ENCODE measurements around the gene TIMM23.
A peak's percentile ranks its signal among the peaks of the same experiment; 100 is the strongest.
"Not testable (repeated sequence)": the region's sequence is repeated elsewhere in the genome, so short reads cannot be mapped to it uniquely, and the experiment has no call there.

Gene TIMM23

DNA sequence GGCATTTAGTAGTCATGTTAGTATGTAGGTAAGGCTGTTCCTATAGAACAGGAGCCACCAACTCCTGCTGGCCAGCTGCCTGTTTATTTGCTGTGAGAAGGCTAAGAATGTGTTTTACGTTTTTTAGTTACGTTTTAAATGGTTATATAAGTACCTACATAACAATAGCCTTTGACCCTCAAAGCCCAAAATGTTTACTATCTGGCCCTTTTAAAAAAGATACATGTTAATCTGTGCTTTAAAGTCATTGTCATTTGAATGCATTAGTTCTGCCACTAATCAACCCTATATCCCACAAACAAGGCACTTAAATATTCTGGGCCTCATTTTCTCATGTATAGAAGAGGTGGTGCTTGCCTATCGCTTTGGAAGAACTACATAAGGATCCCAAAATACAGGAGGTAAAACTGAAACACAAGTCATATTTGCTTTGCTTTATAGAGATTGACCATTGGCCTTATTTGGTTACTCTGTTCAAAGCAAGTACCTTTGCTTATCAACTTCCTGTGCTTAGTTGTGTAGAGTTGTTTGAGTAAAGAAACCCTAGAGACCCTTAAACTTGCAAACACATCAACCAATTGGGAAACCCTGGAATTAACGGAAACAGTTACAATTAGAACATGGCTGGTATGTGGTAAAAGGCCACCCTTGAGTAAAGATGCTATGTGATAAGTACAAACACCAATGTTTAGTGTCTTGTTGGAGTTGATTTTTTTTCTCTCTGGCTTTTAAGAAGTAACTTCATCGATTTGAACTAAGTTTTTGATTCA is 25.9 kb downstream of the TIMM23 start:
- DNase-seq, result no peak

DNA sequence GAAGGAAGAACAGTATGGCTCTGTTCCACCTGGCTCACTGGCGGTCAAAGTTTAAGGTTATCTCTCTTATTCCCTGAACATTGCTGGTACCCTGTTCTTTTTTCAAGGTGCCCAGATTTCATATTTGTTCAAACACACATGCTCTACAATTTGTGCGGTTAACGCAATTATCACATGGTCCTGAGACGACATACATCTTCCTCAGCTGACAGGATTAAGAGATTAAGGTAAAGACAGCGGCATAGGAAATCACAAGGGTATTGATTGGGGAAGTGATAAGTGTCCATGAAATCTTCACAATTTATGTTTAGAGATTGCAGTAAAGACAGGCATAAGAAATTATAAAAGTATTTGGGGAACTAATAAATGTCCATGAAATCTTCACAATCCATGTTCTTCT is 27.7 kb downstream of the TIMM23 start:
- DNase-seq, result not testable (repeated sequence)

DNA sequence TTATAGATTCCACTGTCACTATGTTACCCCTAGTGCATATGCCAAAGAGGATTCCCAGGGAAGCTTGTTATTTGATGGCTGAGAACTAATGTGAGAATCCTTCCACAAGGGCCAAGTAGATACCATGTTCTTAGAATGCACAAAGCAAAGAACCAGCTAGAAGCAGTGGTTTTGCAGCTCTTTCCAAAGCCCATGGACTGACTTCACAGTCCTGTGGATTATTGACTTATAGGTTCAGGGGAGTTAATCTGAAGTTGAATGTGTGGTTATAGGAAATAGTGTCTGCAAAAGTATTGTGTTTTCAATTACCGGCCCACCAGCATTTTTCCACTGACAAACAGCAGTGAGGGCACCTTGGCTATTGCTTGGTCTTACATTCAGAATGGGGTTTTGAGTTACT is 28.2 kb downstream of the TIMM23 start:
- no peak for DNase-seq

DNA sequence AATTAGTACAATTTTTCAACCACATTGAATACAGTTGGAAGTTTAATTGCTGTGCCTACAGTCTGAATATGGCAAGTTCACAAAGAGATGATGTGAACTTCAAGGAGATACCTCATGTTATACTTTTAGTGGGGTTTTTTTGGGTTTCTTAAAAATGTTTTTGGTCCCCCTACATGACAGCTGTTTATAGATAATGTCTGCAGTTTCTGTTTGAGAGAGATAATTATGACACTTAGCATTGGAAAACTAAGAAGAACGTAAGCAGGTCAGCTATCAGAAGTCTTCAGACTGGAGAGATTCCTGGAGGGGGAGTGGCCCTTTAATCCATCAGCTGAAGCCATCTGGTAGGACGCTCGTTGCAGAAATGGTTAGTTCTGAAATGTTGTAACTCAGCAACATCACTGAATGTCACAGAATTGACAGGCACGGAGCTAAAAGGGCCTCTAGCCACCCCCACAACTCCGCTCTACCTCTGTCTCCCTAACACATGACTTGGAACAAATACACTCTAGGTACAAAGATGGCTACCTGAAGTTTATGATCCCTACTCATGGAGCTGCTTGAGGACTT is 29.0 kb downstream of the TIMM23 start:
- no peak for DNase-seq

DNA sequence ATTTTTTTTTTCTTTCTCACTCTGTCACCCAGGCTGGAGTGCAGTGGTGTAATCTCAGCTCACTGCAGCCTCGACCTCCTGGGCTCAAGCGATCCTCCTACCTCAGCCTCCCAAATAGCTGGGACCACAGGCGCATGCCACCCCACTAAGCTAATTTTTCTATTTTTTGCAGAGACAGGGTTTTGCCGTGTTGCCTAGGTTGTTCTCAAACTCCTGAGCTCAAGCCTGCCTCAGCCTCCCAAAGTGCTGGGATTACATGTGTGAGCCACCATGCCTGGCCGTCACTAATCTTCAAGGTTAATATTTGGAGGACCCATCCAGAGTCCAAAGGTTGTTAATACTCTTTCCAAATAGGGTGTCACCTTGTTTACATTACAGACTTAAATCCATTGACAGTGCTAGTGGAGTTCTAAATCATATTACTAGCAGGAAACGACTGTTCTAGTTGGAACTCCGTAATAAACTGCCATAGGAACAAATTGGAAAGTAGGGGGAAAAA is 29.9 kb downstream of the TIMM23 start:
- DNase-seq, result not testable (repeated sequence)

DNA sequence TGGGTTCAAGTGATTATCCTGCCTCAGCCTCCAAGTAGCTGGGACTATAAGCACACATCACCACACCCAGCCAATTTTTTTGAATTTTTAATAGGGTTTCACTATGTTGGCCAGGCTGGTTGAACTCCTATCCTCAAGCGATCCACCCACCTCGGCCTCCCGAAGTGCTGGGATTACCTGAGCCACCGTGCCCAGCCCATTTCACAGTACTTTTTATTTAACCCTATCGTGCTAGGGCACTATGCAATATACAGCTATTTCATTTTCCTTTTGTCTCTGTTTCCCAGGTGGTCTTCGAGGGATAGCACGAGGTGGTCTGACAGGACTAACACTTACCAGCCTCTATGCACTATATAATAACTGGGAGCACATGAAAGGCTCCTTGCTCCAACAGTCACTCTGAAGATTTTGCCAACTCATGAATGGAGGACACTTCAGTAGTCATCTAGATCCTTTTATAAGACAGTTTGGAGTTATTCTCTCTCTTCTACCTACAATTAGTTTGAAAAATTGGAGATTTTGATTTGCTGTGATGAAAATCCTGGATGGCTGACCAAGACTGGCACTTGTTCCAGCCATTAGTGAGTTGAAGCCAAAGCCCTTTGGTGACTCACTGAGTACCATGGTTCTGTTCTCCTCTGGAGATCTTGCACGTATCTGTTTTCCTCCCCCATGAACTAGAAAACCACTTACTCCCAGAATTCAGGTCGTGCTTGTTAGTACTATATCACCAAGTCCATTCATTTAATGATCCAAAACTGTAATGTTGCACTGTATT is 30.8 kb downstream of the TIMM23 start:
- no peak for DNase-seq

DNA sequence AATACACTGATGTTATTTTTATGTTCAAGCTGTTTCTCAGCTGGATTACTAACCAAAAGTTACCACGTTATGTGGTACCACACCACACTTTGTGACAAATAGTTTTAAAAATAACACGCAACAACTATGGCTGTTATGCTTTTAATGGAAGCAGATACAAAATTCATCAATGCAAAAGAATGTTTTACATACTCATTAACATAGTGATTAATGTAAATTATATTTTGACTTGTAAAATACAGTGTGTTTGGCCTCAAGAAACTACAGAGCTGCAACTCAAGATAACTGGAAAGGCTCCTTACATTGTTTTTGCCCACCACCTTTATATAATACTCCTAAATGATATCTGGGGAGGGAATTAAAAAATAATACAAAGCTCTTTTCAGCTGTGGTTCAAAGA is 32.7 kb downstream of the TIMM23 start:
- no peak for DNase-seq

DNA sequence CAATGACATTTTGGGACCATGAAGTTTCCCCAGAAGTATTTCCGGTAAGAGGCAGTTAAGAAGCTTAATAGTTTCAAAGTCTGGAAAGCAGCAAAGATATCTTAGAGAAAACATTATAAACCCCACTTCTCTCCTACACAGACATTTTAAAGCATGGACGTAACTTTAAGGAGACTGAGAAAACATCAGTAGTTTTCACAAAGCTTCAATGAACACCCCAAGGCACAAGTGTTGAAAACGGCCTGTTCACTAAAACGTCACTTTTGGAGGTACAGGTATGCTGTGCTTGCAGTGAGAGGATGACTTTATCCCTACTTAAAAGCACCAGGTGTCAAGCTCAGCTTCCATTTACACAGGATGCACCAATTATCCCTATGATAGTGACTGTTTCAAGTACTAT is 33.1 kb downstream of the TIMM23 start:
- DNase-seq, result no peak

DNA sequence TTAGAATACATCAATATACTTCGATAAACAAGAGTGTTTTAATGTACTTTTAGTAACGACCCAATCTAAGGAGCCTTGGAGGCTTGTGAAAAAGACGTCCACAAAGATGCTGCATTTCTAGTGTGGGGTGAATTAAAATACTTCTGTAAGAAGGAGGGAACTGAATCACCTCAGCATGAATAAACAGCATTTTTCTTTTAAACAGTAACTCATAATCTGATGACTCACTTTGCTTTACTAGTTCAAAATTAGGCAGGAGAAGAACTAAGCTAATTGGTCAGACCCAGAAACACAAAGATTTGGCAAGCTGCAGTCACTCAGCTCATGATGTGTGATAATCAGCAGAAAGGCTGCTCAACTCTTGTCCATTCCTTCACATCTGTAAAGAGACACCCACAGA is 33.9 kb downstream of the TIMM23 start:
- DNase-seq, result no peak

DNA sequence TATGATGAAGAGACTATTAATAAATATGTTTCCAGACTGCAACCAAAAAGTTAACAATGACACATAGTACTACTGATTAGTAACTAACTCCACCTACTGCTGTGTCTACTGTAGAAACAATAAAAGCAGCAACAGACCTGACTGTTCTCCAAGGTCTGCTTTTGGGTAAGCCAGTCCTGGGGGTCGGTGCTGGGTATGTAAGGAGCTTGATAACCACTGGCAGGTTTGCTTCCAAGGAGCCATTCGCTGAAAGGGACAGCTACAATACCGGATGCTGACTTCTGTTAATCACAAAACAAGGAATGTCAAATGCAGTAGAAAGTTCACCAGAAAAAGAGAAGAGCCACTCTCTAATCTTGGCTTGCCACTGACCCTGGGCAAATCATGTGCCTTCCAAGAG is 40.5 kb downstream of the TIMM23 start:
- DNase-seq, result no peak

DNA sequence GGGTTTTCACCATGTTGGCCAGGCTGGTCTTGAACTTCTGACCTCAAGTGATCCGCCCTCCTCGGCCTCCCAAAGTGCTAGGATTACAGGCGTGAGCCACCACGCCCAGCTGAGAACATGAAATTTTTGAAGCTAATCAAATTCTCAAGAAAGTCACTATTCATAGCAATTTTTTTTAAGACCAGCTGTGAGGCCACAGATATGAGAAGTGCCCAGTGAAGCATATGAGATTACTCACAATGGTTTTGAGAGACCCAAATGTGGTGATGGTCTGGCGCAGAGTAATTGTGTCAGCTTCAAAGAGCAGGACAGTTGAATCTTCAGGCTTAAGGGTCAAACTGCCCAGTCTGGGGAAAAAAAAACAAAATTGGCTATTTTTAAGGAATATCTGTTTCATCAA is 41.9 kb downstream of the TIMM23 start:
- DNase-seq, result no peak

DNA sequence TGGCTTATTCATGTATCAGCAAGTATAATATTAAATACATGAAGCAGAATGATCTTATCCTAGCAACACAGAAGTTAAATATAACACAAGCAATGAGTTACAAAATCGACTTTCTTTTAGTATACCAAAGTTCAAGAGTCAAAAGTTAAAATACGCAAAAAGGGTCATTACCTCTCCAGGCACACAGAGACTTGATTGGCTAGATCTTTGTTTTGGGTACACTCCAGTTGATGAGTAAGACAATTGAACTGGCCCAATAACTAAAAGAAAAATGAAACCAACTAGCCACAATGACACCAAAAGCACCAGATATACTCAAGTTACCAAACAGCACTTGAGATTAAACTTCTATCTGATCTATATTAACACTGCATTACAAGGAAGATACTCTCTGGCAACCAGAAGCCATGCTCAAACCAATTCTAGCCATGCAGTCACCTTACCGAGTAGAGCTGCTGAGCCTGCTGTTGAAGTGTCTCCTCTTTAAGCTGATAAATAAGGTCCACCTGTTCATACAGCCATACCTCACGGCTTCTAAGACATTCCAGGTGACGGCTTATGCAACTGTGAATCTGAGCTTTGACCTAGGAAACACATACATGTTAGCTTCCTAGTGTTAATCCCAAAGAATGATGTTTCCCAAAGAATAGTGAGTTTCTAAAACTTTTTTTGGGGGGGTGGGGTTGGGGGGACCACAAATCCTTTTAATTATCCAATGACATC is 42.6 kb downstream of the TIMM23 start:
- DNase-seq, result no peak

DNA sequence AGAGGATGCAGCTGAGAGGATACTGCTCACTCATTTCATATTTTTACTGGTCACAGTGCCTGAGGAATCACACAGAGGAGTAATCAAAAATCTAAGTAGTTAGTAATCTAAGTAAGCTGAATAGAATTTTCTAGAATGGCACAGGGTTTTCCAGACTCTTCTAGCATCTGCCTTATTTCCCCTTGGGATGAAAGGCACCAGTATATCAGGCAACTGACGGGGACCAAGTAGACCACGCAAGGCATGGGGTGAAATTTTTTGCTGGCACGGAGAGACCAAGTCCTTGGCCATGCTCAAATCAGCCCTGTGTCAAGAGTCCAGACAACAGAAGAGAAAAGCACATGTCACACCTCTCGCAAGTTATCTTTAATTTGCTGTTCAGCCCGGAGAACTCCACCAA is 43.9 kb downstream of the TIMM23 start:
- DNase-seq, result no peak

DNA sequence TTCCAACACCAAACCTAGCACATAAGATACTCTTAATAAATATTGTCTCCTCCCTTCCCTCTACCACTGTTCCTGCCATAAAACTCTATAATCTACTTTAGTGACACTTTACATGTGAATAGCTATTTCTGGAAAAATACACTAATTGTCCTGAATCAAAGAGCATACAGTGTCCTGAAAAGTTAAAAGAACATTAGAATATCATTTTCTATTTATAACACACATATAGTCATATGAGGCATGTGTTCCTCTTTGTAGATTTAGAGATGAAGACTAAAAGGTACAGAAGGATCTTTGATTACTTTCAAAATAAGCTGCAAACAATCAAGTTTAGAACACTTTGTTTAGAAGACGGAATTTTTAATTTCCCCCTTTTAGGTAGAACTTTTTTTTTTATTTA is 44.5 kb downstream of the TIMM23 start:
- DNase-seq, result no peak

DNA sequence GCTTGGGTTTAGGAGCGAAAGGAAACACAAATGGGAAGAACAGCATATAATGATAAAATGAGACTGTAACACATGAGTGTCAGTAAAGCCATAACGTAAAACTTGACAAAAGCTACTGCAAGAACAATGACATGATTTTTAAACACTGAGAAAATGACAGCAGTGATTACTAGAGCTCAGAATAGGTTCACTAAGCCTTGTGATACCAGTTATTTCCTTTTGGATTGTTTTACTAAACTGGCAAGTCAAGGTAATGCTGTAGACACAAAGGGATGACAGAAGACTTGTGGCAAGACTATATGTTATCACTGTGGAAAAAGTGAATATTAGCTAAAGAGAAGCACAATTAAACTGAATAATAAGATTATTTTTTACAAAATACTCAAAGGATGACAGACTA is 45.4 kb downstream of the TIMM23 start:
- DNase-seq, result no peak

DNA sequence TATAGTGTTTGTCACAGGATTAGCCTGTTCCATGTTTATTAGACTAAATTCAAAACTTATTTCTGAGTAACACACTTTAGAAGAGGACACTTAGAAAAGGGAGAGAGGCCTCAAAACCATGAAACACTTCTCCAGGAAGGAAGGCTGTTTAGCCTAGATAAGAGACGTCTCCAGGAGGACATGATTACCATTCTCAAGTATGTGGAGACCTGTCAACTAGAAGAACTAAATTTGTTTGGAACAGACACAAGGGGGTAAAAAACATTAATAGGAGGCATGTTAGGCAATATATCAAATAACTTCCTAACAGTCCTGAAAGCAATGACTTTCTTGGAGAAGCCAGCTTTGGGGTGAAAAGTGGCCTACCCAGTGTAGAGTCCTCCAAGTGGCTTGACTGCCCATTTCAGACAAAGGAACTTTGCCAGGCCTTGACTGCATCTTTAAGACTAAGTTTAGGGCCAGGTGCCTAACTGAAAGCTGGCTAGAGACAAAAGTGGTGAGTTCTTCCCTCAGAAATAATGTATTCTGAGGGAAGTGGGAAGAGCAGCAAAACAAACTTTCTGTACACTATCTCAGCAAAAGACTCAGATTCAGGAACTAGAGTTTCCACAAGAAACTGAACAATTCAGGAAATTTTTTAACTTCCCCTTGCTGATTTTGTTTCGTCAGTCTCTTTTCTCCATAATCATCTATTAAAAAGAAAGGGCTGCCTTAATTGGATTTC is 46.3 kb downstream of the TIMM23 start:
- DNase-seq, result no peak

DNA sequence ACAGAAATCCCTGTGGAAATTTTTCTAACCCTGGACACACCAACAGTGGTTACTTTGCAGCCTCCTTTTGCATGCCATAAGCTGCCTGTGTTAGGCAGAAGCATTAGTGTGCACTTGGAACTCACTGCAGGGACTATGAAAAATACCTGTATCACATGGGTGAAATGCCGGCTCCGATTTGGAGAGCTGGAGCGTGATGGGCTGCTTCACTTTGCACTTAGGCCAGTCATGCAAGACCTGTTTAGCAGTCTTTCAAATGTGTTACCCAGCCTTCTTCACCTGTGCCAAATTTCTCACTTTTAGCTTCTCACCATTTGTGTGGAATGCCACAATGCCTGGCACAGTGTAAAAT is 46.9 kb downstream of the TIMM23 start:
- DNase-seq, result no peak

DNA sequence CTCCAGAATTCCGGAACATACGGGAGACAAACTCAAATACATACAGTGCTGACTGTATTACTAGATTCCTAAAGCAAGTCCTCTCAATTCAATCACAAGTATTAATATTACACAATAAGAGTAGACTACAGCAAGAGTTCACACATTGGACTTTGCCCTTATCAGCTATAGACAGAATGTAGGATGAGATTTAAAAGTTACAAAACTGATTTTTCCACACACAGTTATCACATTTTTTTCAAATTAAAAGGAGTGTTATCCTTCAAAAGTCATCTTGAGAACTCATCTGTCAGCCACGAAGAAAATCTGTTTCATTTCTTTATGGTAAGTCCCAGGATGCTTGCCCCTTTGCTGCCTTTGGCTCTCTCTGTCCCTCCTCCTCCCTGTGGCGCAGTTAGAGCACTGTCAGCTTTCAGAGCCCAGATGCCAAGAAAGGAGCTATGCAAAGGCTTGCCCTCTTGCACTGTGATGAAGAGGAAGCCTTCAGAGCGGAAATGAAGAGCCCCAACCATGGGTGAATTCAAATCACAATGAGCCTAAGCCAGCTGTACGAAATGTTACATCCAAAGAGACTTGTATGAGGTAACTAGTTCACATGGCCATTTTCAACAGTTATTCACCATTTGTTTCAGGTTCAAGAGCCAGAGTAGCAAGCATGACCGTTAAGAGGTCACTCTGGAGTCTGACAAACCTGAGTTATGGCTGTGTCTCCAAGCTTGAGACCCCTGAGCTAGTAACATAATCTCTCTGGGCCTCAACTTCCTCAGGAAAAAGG is 47.5 kb downstream of the TIMM23 start:
- DNase-seq, result no peak

DNA sequence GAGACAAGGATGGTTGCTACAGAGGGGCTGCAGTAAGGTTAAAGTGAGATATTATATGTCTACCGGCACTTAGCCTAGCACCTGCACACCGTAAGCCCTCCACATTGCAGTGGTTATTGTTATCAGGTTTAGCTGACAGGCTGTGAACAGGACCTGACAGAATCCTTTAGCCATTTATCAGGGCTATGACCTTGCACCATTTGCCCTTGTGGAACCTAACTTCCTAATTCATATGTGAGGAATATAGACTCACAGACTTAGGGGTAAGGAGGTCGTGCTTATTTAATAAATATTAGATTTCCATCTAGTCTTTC is 48.0 kb downstream of the TIMM23 start:
- no peak for DNase-seq

DNA sequence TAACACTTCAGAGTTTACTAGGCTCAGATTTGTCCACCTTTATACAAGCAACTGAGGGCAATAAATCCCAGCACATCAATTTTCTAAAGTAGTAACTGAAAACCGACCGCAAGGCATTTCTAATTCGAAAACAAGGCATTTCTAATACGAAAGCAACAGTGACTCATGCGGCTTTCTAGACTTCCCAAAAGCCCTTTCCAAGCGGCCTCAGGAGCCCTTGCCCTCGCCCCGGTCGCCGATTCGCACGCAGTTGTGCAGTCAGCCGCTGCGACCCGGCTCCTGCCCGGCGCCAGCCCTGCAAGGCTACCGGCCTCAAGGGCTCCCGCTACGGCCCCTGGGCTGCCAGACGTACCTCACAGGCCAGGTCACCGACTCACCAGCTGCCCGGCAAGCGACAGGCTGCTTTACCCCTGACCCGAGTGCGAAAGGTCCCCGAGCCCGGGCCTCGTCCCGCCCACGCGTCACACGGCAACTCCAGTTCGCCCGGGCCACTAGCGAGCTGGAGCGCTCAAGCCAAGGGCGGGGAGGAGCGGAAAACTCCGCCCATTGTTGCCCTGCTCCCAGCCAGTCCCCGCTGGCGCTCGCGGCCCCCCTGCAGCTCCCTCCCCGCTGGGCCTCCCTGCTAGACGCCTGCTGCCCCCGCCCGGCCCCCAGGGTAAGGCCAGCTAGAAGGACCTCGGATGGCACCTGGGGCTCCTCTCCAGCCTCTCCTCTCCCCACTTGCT is 50.9 kb downstream of the TIMM23 start:
- peak; percentile 75 to 80 for DNase-seq

DNA sequence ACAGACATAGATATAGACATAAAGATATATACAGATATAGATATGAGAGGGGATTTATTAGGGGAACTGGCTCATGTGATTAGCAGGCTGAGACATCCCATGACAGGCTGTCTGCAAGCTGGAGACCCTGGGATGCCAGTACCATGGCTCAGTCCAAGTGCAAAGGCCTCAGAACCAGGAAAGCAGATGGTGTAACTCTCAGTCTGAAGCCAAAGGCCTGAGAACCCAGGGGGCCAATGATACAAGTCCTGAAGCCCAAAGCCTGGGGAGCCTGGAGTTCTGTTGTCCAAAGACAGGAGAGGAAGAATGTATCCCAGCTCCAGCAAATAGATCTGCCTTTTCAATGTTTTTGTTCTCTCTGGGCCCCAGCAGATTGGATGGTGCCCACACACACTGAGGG is 52.7 kb downstream of the TIMM23 start:
- no peak for DNase-seq
